Coronary artery (tissue), 2 donors: Measurements from ENCODE around the gene MFSD12.

Source experiments
- DNase-seq: peaks from one replicate; pipeline ENCODE4 v3.0.0-alpha.2; 2017; ENCODE audit warnings: low spot score
- H3K27ac ChIP-seq, 2 donors: fragments of 200-600 bp; sonication (generic); one replicate each; pipeline ENCODE4 v1.5.1; 2016 to 2019
- H3K4me3 ChIP-seq: fragments of 200-600 bp; sonication (generic); 2 replicates; pipeline ENCODE4 v1.5.1; 2016; ENCODE audit warnings: mild to moderate bottlenecking, moderate library complexity
- CTCF ChIP-seq: fragments of 200-600 bp; sonication (generic); IDR thresholded peaks from one replicate; pipeline ENCODE4 v1.5.1; 2019; ENCODE audit warnings: antibody characterized with exemption

The MFSD12 gene

GRCh38 chr19:3504735-3505134 lies 52.7 kb downstream of the MFSD12 start:
- no peak for DNase-seq
- Histone ChIP-seq H3K27ac (no peak overlapping the region), H3K4me3 (no peak overlapping the region)
- TF ChIP-seq CTCF = no peak

- Histone ChIP-seq H3K4me3 (no peak overlapping the region), H3K27ac (no peak overlapping the region)
- TF ChIP-seq CTCF = no peak
- no peak for DNase-seq
Observed at GRCh38 chr19:3503036-3503572, 54.3 kb downstream of the MFSD12 start.

GRCh38 chr19:3501780-3502179 lies 55.6 kb downstream of the MFSD12 start:
- TF ChIP-seq CTCF = no peak
- Histone ChIP-seq H3K27ac (no peak overlapping the region), H3K4me3 (no peak overlapping the region)
- no peak for DNase-seq

- H3K4me3 ChIP-seq = peak within 1 kb of the TSS; percentile 73
- no peak for TF ChIP-seq CTCF
- peak within 1 kb of the TSS; percentile 64 to 91 for H3K27ac ChIP-seq
- DNase-seq = peak; percentile 96
Observed at GRCh38 chr19:3500429-3501101, 56.8 kb downstream of the MFSD12 start, which contains the start of gene DOHH. DOHH (minus strand) TSS chr19:3500674; CDS start chr19:3496814, 3,860 bp downstream.

GRCh38 chr19:3499738-3500428 lies 57.5 kb downstream of the MFSD12 start:
- no peak for DNase-seq
- Histone ChIP-seq H3K27ac (peak overlapping the region; percentile 64 to 91), H3K4me3 (peak overlapping the region; percentile 73)
- TF ChIP-seq CTCF = no peak

- no peak for TF ChIP-seq CTCF
- Histone ChIP-seq H3K4me3 (no peak overlapping the region), H3K27ac (no peak overlapping the region)
- no peak for DNase-seq
Observed at GRCh38 chr19:3497757-3498520, 59.4 kb downstream of the MFSD12 start.
